Kidney epithelial cell (primary cell): ENCODE data around the gene DHRS11. TPM values are rescaled to one million over a fixed set of nuclear protein-coding genes. Genes with fewer than 3 reads are reported as not detected.

Source experiments
- DNase-seq: peaks from one replicate; pipeline ENCODE4 v3.0.0-alpha.2; 2010; ENCODE audit warnings: low read depth
- H3K27me3 ChIP-seq: 2 replicates; pipeline ENCODE4 v1.6.0; 2011; ENCODE audit warnings: low read length; ENCODE audit not compliant: control insufficient read depth, insufficient read depth
- H3K36me3 ChIP-seq: 2 replicates; pipeline ENCODE4 v1.5.1; 2011; ENCODE audit warnings: low read length; ENCODE audit not compliant: control insufficient read depth, insufficient read depth
- H3K4me3 ChIP-seq: 2 replicates; pipeline ENCODE4 v1.5.1; 2011; ENCODE audit warnings: low read depth, mild to moderate bottlenecking, control low read depth, low read length
- total RNA-seq: library from RNA; depleted of rRNA; stranded (reverse); fragments of >200 nt; gene quantifications from 2 replicates; pipeline ENCODE4 v1.2.3, GENCODE V29; 2015
- TF ChIP-seq, protein P1 (sequence below): IDR thresholded peaks from 2 replicates; pipeline ENCODE4 v1.5.1; 2011; ENCODE audit warnings: mild to moderate bottlenecking, moderate library complexity, low read length, control low read depth, inconsistent platforms; ENCODE audit not compliant: insufficient read depth, poor library complexity, severe bottlenecking

The DHRS11 gene
- total RNA-seq, 1 donor from 2014 or later, result 5.4 TPM

DNA sequence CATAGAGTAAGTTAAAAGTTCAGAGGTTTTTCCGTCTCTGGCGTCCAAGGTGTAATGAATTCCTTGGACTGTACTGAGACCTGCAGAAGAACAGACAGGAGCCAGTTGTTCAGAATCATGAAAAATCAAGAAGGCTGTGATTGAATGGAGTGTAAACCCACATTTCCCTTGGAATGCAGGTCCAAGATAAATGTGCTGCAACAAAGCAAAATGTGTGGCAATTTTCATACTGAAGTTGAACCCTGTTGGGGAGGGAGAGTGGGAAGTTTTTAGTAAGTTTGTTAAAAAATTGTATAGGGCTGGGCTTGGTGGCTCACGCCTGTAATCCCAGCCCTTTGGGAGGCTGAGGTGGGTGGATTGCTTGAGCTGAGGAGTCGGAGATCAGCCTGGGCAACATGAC is 25.6 kb upstream of the DHRS11 start:
- Histone ChIP-seq H3K27me3 (no peaks in the 10 kb centered on the region), H3K4me3 (no peak overlapping the region), H3K36me3 (no peaks in the 10 kb centered on the region)
- no peak for DNase-seq
- TF ChIP-seq, protein P1, sequence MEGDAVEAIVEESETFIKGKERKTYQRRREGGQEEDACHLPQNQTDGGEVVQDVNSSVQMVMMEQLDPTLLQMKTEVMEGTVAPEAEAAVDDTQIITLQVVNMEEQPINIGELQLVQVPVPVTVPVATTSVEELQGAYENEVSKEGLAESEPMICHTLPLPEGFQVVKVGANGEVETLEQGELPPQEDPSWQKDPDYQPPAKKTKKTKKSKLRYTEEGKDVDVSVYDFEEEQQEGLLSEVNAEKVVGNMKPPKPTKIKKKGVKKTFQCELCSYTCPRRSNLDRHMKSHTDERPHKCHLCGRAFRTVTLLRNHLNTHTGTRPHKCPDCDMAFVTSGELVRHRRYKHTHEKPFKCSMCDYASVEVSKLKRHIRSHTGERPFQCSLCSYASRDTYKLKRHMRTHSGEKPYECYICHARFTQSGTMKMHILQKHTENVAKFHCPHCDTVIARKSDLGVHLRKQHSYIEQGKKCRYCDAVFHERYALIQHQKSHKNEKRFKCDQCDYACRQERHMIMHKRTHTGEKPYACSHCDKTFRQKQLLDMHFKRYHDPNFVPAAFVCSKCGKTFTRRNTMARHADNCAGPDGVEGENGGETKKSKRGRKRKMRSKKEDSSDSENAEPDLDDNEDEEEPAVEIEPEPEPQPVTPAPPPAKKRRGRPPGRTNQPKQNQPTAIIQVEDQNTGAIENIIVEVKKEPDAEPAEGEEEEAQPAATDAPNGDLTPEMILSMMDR, result no peak

DNA sequence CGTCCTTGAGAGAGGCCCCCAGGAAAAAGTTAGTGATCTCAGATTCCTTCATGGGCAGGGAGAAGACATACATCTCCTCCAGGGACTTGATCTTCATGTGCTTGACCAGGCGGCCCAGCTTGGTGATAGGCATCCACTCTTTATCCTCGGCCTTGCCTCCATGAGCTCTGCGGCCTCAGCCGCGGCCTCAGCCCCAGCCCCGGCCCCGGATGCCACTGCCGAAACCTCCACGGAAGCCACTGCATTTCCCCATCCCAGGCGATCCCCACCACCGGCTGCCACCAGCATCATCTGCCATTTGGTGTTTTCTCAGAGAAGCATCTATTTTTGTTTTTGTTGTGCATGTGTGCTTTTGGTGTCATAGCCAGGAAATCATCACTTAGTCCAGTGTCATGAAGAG is 16.7 kb upstream of the DHRS11 start:
- TF ChIP-seq, protein P1, result no peak
- Histone ChIP-seq H3K27me3 (no peaks in the 10 kb centered on the region), H3K36me3 (peaks cover 2% of the 10 kb centered on the region), H3K4me3 (no peak overlapping the region)
- no peak for DNase-seq

DNA sequence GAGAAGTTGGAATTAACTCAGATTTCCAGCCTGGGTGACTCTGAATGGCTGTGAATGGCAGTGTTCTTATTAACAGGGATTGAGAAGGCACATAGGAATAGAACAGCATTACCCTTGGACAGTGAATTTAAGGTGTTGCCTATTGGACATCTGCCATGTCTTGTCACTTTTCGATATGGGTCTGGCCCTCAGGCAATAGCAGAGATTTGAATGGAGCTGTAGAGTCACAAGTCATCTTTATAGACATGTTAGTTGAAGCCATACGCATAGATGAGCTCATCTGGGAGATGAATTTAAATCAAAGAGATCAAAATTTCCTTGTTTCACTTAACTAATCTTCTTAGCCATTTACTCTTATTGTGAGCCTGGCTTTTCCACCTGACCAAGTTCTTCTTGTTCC is 14.9 kb upstream of the DHRS11 start:
- DNase-seq, result no peak
- Histone ChIP-seq H3K4me3 (no peak overlapping the region), H3K36me3 (peaks cover 2% of the 10 kb centered on the region), H3K27me3 (no peaks in the 10 kb centered on the region)
- TF ChIP-seq, protein P1, result no peak

- DNase-seq, result no peak
- peaks cover 2% of the 10 kb centered on the region for H3K36me3 ChIP-seq
- H3K4me3 ChIP-seq, result no peak overlapping the region
- H3K27me3 ChIP-seq, result no peaks in the 10 kb centered on the region
- TF ChIP-seq, protein P1, result no peak
Measured at GRCh38 chr17:36578671-36579070, 13.0 kb upstream of the DHRS11 start.

DNA sequence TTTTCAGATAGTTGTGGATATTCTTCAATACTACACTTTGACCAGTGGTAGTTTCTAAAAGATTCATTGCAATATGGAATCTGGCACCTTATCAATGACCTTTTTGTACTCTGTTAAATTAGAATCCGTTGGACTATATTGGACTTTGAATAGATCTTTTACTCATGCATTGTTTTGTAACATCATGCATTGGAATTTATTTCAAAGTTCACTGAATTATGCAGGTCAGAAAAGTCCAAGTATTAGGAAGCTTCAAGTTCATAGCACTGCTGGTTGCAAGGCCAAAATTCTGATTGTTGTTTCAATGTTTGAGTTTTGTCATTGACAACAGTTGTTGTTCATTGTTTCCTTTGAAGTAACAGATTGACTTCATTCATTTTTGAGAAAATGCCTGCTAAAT is 7.9 kb upstream of the DHRS11 start:
- no peaks in the 10 kb centered on the region for H3K27me3 ChIP-seq
- H3K4me3 ChIP-seq, result no peak overlapping the region
- peaks cover 4% of the 10 kb centered on the region for H3K36me3 ChIP-seq
- no peak for DNase-seq
- TF ChIP-seq, protein P1, result no peak

- H3K36me3 ChIP-seq, result peaks cover 2% of the 10 kb centered on the region
- no peak for DNase-seq
- H3K27me3 ChIP-seq, result no peaks in the 10 kb centered on the region
- TF ChIP-seq, protein P1, result no peak
- no peak overlapping the region for H3K4me3 ChIP-seq
Measured at GRCh38 chr17:36586138-36586537, 5.5 kb upstream of the DHRS11 start.
